Activated CD4-positive, alpha-beta T cell treated with anti-CD3 and anti-CD28 coated beads, Interleukin-2, Interleukin-6, amounts not matched to agents 100 ng/mL and 50 ng/mL, durations not matched to agents 16 hours and 8 hours (primary cell): ENCODE measurements around the gene DDX50.
"Not testable (repeated sequence)": the region's sequence is repeated elsewhere in the genome, so short reads cannot be mapped to it uniquely, and the experiment has no call there.

Experiments used
- DNase-seq: peaks from one replicate; pipeline ENCODE4 v3.0.0-alpha.2; 2020

Gene DDX50

GRCh38 chr10:68924593-68924992 is 23.5 kb downstream of the DDX50 start:
- DNase-seq = no peak

- DNase-seq = no peak
These were observed 24.4 kb downstream of the DDX50 start for GRCh38 chr10:68925489-68925888.

GRCh38 chr10:68929157-68929556 is 28.0 kb downstream of the DDX50 start:
- DNase-seq = not testable (repeated sequence)

- not testable (repeated sequence) for DNase-seq
These were observed 28.8 kb downstream of the DDX50 start for GRCh38 chr10:68929888-68930287.

GRCh38 chr10:68932860-68933259 is 31.7 kb downstream of the DDX50 start:
- DNase-seq = not testable (repeated sequence)

- DNase-seq = peak; percentile 28
These were observed 33.9 kb downstream of the DDX50 start for GRCh38 chr10:68934994-68935393.

- DNase-seq = no peak
These were observed 37.0 kb downstream of the DDX50 start for GRCh38 chr10:68938117-68938516.

- DNase-seq = no peak
These were observed 37.8 kb downstream of the DDX50 start for GRCh38 chr10:68938884-68939283.

- DNase-seq = not testable (repeated sequence)
These were observed 39.8 kb downstream of the DDX50 start for GRCh38 chr10:68940917-68941316.

- no peak for DNase-seq
These were observed 49.5 kb downstream of the DDX50 start for GRCh38 chr10:68950598-68950997.

- DNase-seq = no peak
These were observed 53.8 kb downstream of the DDX50 start for GRCh38 chr10:68954904-68955303.

GRCh38 chr10:68955355-68955831 is 54.3 kb downstream of the DDX50 start:
- DNase-seq = no peak

- DNase-seq = peak; percentile 94
These were observed 54.9 kb downstream of the DDX50 start, which contains the start of gene DDX21 for GRCh38 chr10:68955832-68956532. Gene DDX21 (plus strand): TSS chr10:68956170. CDS start chr10:68956226, 56 bp downstream.

GRCh38 chr10:68957284-68957615 is 56.1 kb downstream of the DDX50 start:
- no peak for DNase-seq

- DNase-seq = no peak
These were observed 56.5 kb downstream of the DDX50 start for GRCh38 chr10:68957654-68958053.

GRCh38 chr10:68959695-68960527 is 58.8 kb downstream of the DDX50 start:
- no peak for DNase-seq

- DNase-seq = no peak
These were observed 62.0 kb downstream of the DDX50 start for GRCh38 chr10:68963151-68963550.

- DNase-seq = no peak
These were observed 72.9 kb downstream of the DDX50 start for GRCh38 chr10:68973975-68974374.

- DNase-seq = not testable (repeated sequence)
These were observed 74.9 kb downstream of the DDX50 start for GRCh38 chr10:68975936-68976473.

GRCh38 chr10:68979738-68980137 is 78.6 kb downstream of the DDX50 start:
- DNase-seq = not testable (repeated sequence)

GRCh38 chr10:68981074-68981473 is 80.0 kb downstream of the DDX50 start:
- no peak for DNase-seq

GRCh38 chr10:68982389-68982788 is 81.3 kb downstream of the DDX50 start:
- no peak for DNase-seq

GRCh38 chr10:68987611-68988010 is 86.5 kb downstream of the DDX50 start:
- no peak for DNase-seq
